ENCODE results near the gene TMEM88. TPM values are rescaled to one million over a fixed set of nuclear protein-coding genes. Genes with fewer than 3 reads are reported as not detected.

TMEM88 gene
- total RNA-seq, 1 donor from 2014 or later = 10.2 TPM

- no peak for TF ChIP-seq CTCF (conservative IDR thresholded peaks at IDR 0.05)
- Mint-ChIP-seq H3K27me3 (peaks cover 42% of the 10 kb centered on the region), H3K9me3 (no peaks in the 10 kb centered on the region), H3K27ac (no peak overlapping the region), H3K36me3 (no peaks in the 10 kb centered on the region), H3K4me1 (ENCODE audit: unreplicated experiment) (peaks cover 8% of the 10 kb centered on the region), H3K4me3 (no peak overlapping the region)
- DNase-seq (ENCODE audit: extremely low spot score, unreplicated experiment) = no peak
These were observed 24.2 kb upstream of the TMEM88 start for GRCh38 chr17:7830616-7831015.

- no peak for TF ChIP-seq CTCF (conservative IDR thresholded peaks at IDR 0.05)
- no peak for DNase-seq (ENCODE audit: extremely low spot score, unreplicated experiment)
- H3K4me1 Mint-ChIP-seq (ENCODE audit: unreplicated experiment) = peaks cover 8% of the 10 kb centered on the region
- H3K9me3 Mint-ChIP-seq = no peaks in the 10 kb centered on the region
- no peak overlapping the region for H3K27ac Mint-ChIP-seq
- no peak overlapping the region for H3K4me3 Mint-ChIP-seq
- peaks cover 41% of the 10 kb centered on the region for H3K27me3 Mint-ChIP-seq
- H3K36me3 Mint-ChIP-seq = no peaks in the 10 kb centered on the region
These were observed 23.6 kb upstream of the TMEM88 start for GRCh38 chr17:7831233-7831632.

GRCh38 chr17:7832431-7832830 lies 22.4 kb upstream of the TMEM88 start:
- peaks cover 32% of the 10 kb centered on the region for H3K27me3 Mint-ChIP-seq
- DNase-seq (ENCODE audit: extremely low spot score, unreplicated experiment) = no peak
- H3K4me3 Mint-ChIP-seq = no peak overlapping the region
- no peaks in the 10 kb centered on the region for H3K36me3 Mint-ChIP-seq
- H3K4me1 Mint-ChIP-seq (ENCODE audit: unreplicated experiment) = peaks cover 15% of the 10 kb centered on the region
- H3K27ac Mint-ChIP-seq = no peak overlapping the region
- no peaks in the 10 kb centered on the region for H3K9me3 Mint-ChIP-seq
- TF ChIP-seq CTCF (conservative IDR thresholded peaks at IDR 0.05) = no peak

- Mint-ChIP-seq H3K27me3 (peaks cover 27% of the 10 kb centered on the region), H3K4me3 (peak overlapping the region; percentile 93), H3K9me3 (no peaks in the 10 kb centered on the region), H3K27ac (peak overlapping the region; percentile 100), H3K36me3 (no peaks in the 10 kb centered on the region), H3K4me1 (ENCODE audit: unreplicated experiment) (peaks cover 19% of the 10 kb centered on the region)
- DNase-seq (ENCODE audit: extremely low spot score, unreplicated experiment) = no peak
- TF ChIP-seq CTCF (conservative IDR thresholded peaks at IDR 0.05) = no peak
These were observed 21.7 kb upstream of the TMEM88 start for GRCh38 chr17:7833011-7833794.

- Mint-ChIP-seq H3K27ac (peak within 1 kb of the TSS; percentile 100), H3K4me3 (peak within 1 kb of the TSS; percentile 100), H3K27me3 (peaks cover 27% of the 10 kb centered on the region), H3K4me1 (ENCODE audit: unreplicated experiment) (peaks cover 25% of the 10 kb centered on the region), H3K9me3 (no peaks in the 10 kb centered on the region), H3K36me3 (no peaks in the 10 kb centered on the region)
- TF ChIP-seq CTCF (conservative IDR thresholded peaks at IDR 0.05) = no peak
- DNase-seq (ENCODE audit: extremely low spot score, unreplicated experiment) = no peak
These were observed 20.9 kb upstream of the TMEM88 start, which contains the start of gene KDM6B for GRCh38 chr17:7833795-7834541. KDM6B (plus strand) TSS chr17:7834217; CDS start chr17:7845555, 11,338 bp downstream.
